ENCODE data around the gene C1S.
"Not testable (repeated sequence)": the region's sequence is repeated elsewhere in the genome, so short reads cannot be mapped to it uniquely, and the experiment has no call there.

C1S gene

DNA sequence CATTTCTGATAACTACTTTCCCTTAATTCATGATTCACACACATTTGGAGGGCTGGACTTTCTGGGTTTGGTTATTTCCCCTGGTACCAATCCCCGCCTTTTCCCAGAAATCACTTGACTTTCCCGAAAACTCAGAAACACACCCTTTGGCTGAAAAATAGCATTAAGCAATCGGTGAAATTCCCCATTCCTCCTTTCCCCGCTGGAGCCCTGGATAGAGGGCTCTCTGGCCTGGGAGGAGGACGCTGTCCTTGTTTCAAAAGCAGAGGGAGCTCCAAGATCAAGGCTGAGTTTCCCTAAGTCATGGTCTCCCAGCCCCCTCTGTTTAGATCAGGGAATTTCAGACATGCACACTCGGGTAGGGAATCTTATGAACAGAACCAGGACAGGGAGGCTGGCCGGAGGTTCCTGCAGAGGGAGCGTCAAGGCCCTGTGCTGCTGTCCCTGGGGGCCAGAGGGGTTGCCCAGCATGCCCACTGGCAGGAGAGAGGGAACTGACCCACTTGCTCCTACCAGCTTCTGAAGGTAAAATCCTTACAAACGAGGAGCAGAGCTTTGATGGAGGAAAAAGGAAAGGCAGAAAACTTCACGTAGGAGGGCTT, at the start of gene C1S:
TSS of gene C1S (plus strand) at position 366 of the 602 bp plus-strand sequence. CDS start 1,195 bp downstream, outside the sequence.
- Histone ChIP-seq H2AFZ (ENCODE audit: low read depth, low read length) (no peak within 1 kb of the TSS), H4K20me1 (ENCODE audit: insufficient read depth, low read length) (no peaks in the 10 kb centered on the region), H3K27ac (ENCODE audit: low read length) (no peak within 1 kb of the TSS), H3K4me2 (ENCODE audit: insufficient read depth, low read length) (no peak within 1 kb of the TSS), H3K4me3 (ENCODE audit: low read depth in 1 of 2, low read length in 2 of 2) (no peak within 1 kb of the TSS), H3K9ac (ENCODE audit: low read depth, low read length) (no peak within 1 kb of the TSS), H3K4me1 (ENCODE audit: insufficient read depth, low read length) (no peaks in the 10 kb centered on the region), H3K79me2 (ENCODE audit: insufficient read depth, low read length) (no peaks in the 10 kb centered on the region), H3K9me3 (ENCODE audit: insufficient read depth, low read length, severe bottlenecking) (no peaks in the 10 kb centered on the region), H3K27me3 (ENCODE audit: insufficient read depth, low read length, poor library complexity) (peaks cover 41% of the 10 kb centered on the region), H3K36me3 (ENCODE audit: insufficient read depth, low read length) (no peaks in the 10 kb centered on the region)
- ATAC-seq (ENCODE audit: insufficient read depth, low read depth) (no peak), DNase-seq (no peak)
- TF ChIP-seq, protein P1, sequence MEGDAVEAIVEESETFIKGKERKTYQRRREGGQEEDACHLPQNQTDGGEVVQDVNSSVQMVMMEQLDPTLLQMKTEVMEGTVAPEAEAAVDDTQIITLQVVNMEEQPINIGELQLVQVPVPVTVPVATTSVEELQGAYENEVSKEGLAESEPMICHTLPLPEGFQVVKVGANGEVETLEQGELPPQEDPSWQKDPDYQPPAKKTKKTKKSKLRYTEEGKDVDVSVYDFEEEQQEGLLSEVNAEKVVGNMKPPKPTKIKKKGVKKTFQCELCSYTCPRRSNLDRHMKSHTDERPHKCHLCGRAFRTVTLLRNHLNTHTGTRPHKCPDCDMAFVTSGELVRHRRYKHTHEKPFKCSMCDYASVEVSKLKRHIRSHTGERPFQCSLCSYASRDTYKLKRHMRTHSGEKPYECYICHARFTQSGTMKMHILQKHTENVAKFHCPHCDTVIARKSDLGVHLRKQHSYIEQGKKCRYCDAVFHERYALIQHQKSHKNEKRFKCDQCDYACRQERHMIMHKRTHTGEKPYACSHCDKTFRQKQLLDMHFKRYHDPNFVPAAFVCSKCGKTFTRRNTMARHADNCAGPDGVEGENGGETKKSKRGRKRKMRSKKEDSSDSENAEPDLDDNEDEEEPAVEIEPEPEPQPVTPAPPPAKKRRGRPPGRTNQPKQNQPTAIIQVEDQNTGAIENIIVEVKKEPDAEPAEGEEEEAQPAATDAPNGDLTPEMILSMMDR (IDR thresholded peaks at IDR 0.05; ENCODE audit: borderline replicate concordance, extremely low read depth, low read length, poor library complexity, severe bottlenecking), result no peak
- TF ChIP-seq EZH2 (IDR thresholded peaks at IDR 0.05; ENCODE audit: borderline replicate concordance, low read depth, low read length, severe bottlenecking), result no peak

DNA sequence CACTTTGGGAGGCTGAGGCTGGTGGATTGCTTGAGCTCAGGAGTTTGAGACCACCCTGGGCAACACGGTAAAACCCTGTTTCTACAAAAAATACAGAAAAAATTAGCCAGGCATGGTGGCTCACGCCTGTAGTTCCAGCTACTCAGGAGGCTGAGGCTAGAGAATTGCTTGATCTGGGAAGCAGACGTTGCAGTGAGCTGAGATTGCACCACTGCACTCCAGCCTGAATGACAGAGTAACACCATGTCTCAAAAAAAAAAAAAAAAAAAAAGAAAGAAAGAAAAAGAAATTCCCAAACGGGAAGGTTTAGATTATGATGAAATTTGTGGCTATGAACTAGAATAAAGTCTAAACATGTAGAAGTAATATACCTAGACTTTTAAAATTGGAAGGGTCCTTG, 49.1 kb upstream of the C1S start:
- not testable (repeated sequence) for H2AFZ ChIP-seq (ENCODE audit: low read depth, low read length); H3K9ac ChIP-seq (ENCODE audit: low read depth, low read length); ATAC-seq (ENCODE audit: insufficient read depth, low read depth); DNase-seq; H3K27me3 ChIP-seq (ENCODE audit: insufficient read depth, low read length, poor library complexity); H4K20me1 ChIP-seq (ENCODE audit: insufficient read depth, low read length); H3K4me2 ChIP-seq (ENCODE audit: insufficient read depth, low read length); H3K4me3 ChIP-seq (ENCODE audit: low read depth in 1 of 2, low read length in 2 of 2); H3K27ac ChIP-seq (ENCODE audit: low read length); H3K9me3 ChIP-seq (ENCODE audit: insufficient read depth, low read length, severe bottlenecking); H3K4me1 ChIP-seq (ENCODE audit: insufficient read depth, low read length); H3K79me2 ChIP-seq (ENCODE audit: insufficient read depth, low read length)
- peaks cover 34% of the 10 kb centered on the region for H3K36me3 ChIP-seq (ENCODE audit: insufficient read depth, low read length)

DNA sequence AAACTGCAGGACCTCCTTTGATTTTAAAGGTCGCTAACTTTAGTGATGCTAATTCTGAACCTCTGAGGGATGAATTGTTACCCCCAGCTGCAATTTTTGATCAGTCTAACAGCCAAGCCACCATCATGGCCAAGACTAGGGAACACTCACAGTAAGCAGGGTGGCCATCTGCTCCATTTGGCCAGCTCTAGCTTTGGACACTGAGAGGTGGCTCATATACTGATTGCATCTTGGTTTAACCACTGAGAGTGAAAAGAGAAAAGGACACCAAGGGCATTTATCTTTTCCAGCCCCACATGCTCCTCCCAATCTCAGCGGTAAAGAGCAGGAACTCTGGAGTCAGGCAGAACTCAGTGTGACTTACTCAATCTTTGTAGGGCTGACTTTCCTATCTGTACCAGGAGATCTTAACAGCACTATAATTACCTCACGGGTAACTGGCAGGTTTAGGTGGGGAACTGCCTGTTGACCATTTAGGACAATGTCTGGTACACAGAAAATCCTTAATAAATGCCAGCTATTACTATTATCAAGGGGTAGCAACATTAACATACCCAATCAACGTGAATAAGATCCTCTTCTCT, 48.4 kb upstream of the C1S start:
- H3K9ac ChIP-seq (ENCODE audit: low read depth, low read length), result no peak overlapping the region
- H3K36me3 ChIP-seq (ENCODE audit: insufficient read depth, low read length), result peaks cover 29% of the 10 kb centered on the region
- no peaks in the 10 kb centered on the region for H3K9me3 ChIP-seq (ENCODE audit: insufficient read depth, low read length, severe bottlenecking)
- TF ChIP-seq EZH2 (IDR thresholded peaks at IDR 0.05; ENCODE audit: borderline replicate concordance, low read depth, low read length, severe bottlenecking), result no peak
- TF ChIP-seq, protein P1 (IDR thresholded peaks at IDR 0.05; ENCODE audit: borderline replicate concordance, extremely low read depth, low read length, poor library complexity, severe bottlenecking), result no peak
- peaks cover 3% of the 10 kb centered on the region; the same call in 1 of the 2 replicates for H3K79me2 ChIP-seq (ENCODE audit: insufficient read depth, low read length)
- H2AFZ ChIP-seq (ENCODE audit: low read depth, low read length), result no peak overlapping the region
- no peak for DNase-seq
- H3K27ac ChIP-seq (ENCODE audit: low read length), result no peak overlapping the region
- no peaks in the 10 kb centered on the region for H3K27me3 ChIP-seq (ENCODE audit: insufficient read depth, low read length, poor library complexity)
- H3K4me1 ChIP-seq (ENCODE audit: insufficient read depth, low read length), result peaks cover 15% of the 10 kb centered on the region
- no peak overlapping the region for H3K4me2 ChIP-seq (ENCODE audit: insufficient read depth, low read length)
- no peaks in the 10 kb centered on the region for H4K20me1 ChIP-seq (ENCODE audit: insufficient read depth, low read length)
- no peak for ATAC-seq (ENCODE audit: insufficient read depth, low read depth)
- H3K4me3 ChIP-seq (ENCODE audit: low read depth in 1 of 2, low read length in 2 of 2), result no peak overlapping the region

DNA sequence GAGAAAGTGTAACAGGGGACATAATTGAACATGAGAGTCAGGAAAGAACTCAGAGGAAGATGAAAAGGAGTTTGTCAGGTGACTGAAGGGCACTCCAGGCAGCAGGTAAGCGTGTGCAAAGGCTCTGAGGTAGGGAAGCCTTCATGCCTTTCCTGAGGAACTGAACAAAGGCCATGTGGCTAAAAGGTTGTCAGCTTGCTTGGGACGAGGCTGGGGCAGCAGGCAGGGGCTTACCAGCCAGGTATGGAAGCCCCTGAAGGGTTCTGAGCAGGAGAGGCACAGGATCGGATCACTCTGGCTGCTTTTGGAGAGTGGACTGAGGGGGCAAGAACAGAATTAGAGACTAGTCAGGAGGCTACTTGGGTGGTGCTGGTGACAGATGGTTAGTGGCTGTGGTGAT, 47.4 kb upstream of the C1S start:
- no peak for ATAC-seq (ENCODE audit: insufficient read depth, low read depth)
- Histone ChIP-seq H3K36me3 (ENCODE audit: insufficient read depth, low read length) (peaks cover 29% of the 10 kb centered on the region), H3K4me3 (ENCODE audit: low read depth in 1 of 2, low read length in 2 of 2) (no peak overlapping the region), H3K27me3 (ENCODE audit: insufficient read depth, low read length, poor library complexity) (no peaks in the 10 kb centered on the region), H2AFZ (ENCODE audit: low read depth, low read length) (no peak overlapping the region), H4K20me1 (ENCODE audit: insufficient read depth, low read length) (no peaks in the 10 kb centered on the region), H3K4me1 (ENCODE audit: insufficient read depth, low read length) (peaks cover 25% of the 10 kb centered on the region), H3K9me3 (ENCODE audit: insufficient read depth, low read length, severe bottlenecking) (no peaks in the 10 kb centered on the region), H3K4me2 (ENCODE audit: insufficient read depth, low read length) (no peak overlapping the region), H3K9ac (ENCODE audit: low read depth, low read length) (no peak overlapping the region), H3K27ac (ENCODE audit: low read length) (no peak overlapping the region), H3K79me2 (ENCODE audit: insufficient read depth, low read length) (peaks cover 8% of the 10 kb centered on the region)
- no peak for TF ChIP-seq EZH2 (IDR thresholded peaks at IDR 0.05; ENCODE audit: borderline replicate concordance, low read depth, low read length, severe bottlenecking)
- TF ChIP-seq, protein P1 (IDR thresholded peaks at IDR 0.05; ENCODE audit: borderline replicate concordance, extremely low read depth, low read length, poor library complexity, severe bottlenecking), result no peak
- no peak for DNase-seq
